ENCODE data around the gene CDK12.

The CDK12 gene

GRCh38 chr17:39576187-39576586, 114.9 kb downstream of the CDK12 start:
- no peaks in the 10 kb centered on the region for H3K27me3 ChIP-seq (replicated peaks; ENCODE audit: control insufficient read depth, insufficient read depth, low read length, poor library complexity, severe bottlenecking)
- no peaks in the 10 kb centered on the region for H3K36me3 ChIP-seq (ENCODE audit: control insufficient read depth, insufficient read depth, low read length)
- H3K4me3 ChIP-seq (ENCODE audit: insufficient read depth, low read depth, low read length, poor library complexity, severe bottlenecking) = no peak overlapping the region
- no peak for DNase-seq
- H3K27ac ChIP-seq (ENCODE audit: insufficient read depth, low read length, poor library complexity, severe bottlenecking) = no peak overlapping the region
- peaks cover 2% of the 10 kb centered on the region for H3K9me3 ChIP-seq (ENCODE audit: control insufficient read depth, low read length)
- H3K4me1 ChIP-seq (ENCODE audit: control insufficient read depth, insufficient read depth, low read length, poor library complexity, severe bottlenecking) = peaks cover 5% of the 10 kb centered on the region

- no peak overlapping the region for H3K27ac ChIP-seq (ENCODE audit: insufficient read depth, low read length, poor library complexity, severe bottlenecking)
- H3K9me3 ChIP-seq (ENCODE audit: control insufficient read depth, low read length) = no peaks in the 10 kb centered on the region
- no peaks in the 10 kb centered on the region for H3K36me3 ChIP-seq (ENCODE audit: control insufficient read depth, insufficient read depth, low read length)
- H3K4me1 ChIP-seq (ENCODE audit: control insufficient read depth, insufficient read depth, low read length, poor library complexity, severe bottlenecking) = no peaks in the 10 kb centered on the region
- no peaks in the 10 kb centered on the region for H3K27me3 ChIP-seq (replicated peaks; ENCODE audit: control insufficient read depth, insufficient read depth, low read length, poor library complexity, severe bottlenecking)
- no peak overlapping the region for H3K4me3 ChIP-seq (ENCODE audit: insufficient read depth, low read depth, low read length, poor library complexity, severe bottlenecking)
- no peak for DNase-seq
Observed at GRCh38 chr17:39578272-39578671, 117.0 kb downstream of the CDK12 start.

GRCh38 chr17:39579318-39580081, 118.2 kb downstream of the CDK12 start:
- H3K27ac ChIP-seq (ENCODE audit: insufficient read depth, low read length, poor library complexity, severe bottlenecking) = no peak overlapping the region
- DNase-seq = no peak
- H3K4me1 ChIP-seq (ENCODE audit: control insufficient read depth, insufficient read depth, low read length, poor library complexity, severe bottlenecking) = no peaks in the 10 kb centered on the region
- no peak overlapping the region for H3K4me3 ChIP-seq (ENCODE audit: insufficient read depth, low read depth, low read length, poor library complexity, severe bottlenecking)
- no peaks in the 10 kb centered on the region for H3K9me3 ChIP-seq (ENCODE audit: control insufficient read depth, low read length)
- H3K27me3 ChIP-seq (replicated peaks; ENCODE audit: control insufficient read depth, insufficient read depth, low read length, poor library complexity, severe bottlenecking) = no peaks in the 10 kb centered on the region
- no peaks in the 10 kb centered on the region for H3K36me3 ChIP-seq (ENCODE audit: control insufficient read depth, insufficient read depth, low read length)

- no peaks in the 10 kb centered on the region for H3K36me3 ChIP-seq (ENCODE audit: control insufficient read depth, insufficient read depth, low read length)
- H3K27me3 ChIP-seq (replicated peaks; ENCODE audit: control insufficient read depth, insufficient read depth, low read length, poor library complexity, severe bottlenecking) = no peaks in the 10 kb centered on the region
- H3K9me3 ChIP-seq (ENCODE audit: control insufficient read depth, low read length) = no peaks in the 10 kb centered on the region
- no peak for DNase-seq
- H3K4me1 ChIP-seq (ENCODE audit: control insufficient read depth, insufficient read depth, low read length, poor library complexity, severe bottlenecking) = no peaks in the 10 kb centered on the region
- H3K4me3 ChIP-seq (ENCODE audit: insufficient read depth, low read depth, low read length, poor library complexity, severe bottlenecking) = no peak overlapping the region
- H3K27ac ChIP-seq (ENCODE audit: insufficient read depth, low read length, poor library complexity, severe bottlenecking) = no peak overlapping the region
Observed at GRCh38 chr17:39580082-39580468, 118.8 kb downstream of the CDK12 start.

GRCh38 chr17:39581071-39581758, 119.9 kb downstream of the CDK12 start:
- Histone ChIP-seq H3K27ac (ENCODE audit: insufficient read depth, low read length, poor library complexity, severe bottlenecking) (no peak overlapping the region), H3K4me3 (ENCODE audit: insufficient read depth, low read depth, low read length, poor library complexity, severe bottlenecking) (no peak overlapping the region), H3K36me3 (ENCODE audit: control insufficient read depth, insufficient read depth, low read length) (no peaks in the 10 kb centered on the region), H3K4me1 (ENCODE audit: control insufficient read depth, insufficient read depth, low read length, poor library complexity, severe bottlenecking) (no peaks in the 10 kb centered on the region), H3K9me3 (ENCODE audit: control insufficient read depth, low read length) (no peaks in the 10 kb centered on the region), H3K27me3 (replicated peaks; ENCODE audit: control insufficient read depth, insufficient read depth, low read length, poor library complexity, severe bottlenecking) (no peaks in the 10 kb centered on the region)
- DNase-seq = no peak

- Histone ChIP-seq H3K4me1 (ENCODE audit: control insufficient read depth, insufficient read depth, low read length, poor library complexity, severe bottlenecking) (no peaks in the 10 kb centered on the region), H3K4me3 (ENCODE audit: insufficient read depth, low read depth, low read length, poor library complexity, severe bottlenecking) (no peak overlapping the region), H3K27me3 (replicated peaks; ENCODE audit: control insufficient read depth, insufficient read depth, low read length, poor library complexity, severe bottlenecking) (no peaks in the 10 kb centered on the region), H3K9me3 (ENCODE audit: control insufficient read depth, low read length) (no peaks in the 10 kb centered on the region), H3K27ac (ENCODE audit: insufficient read depth, low read length, poor library complexity, severe bottlenecking) (no peak overlapping the region), H3K36me3 (ENCODE audit: control insufficient read depth, insufficient read depth, low read length) (no peaks in the 10 kb centered on the region)
- no peak for DNase-seq
Observed at GRCh38 chr17:39581759-39582085, 120.4 kb downstream of the CDK12 start.

GRCh38 chr17:39582658-39583057, 121.4 kb downstream of the CDK12 start:
- no peaks in the 10 kb centered on the region for H3K9me3 ChIP-seq (ENCODE audit: control insufficient read depth, low read length)
- no peak overlapping the region for H3K4me3 ChIP-seq (ENCODE audit: insufficient read depth, low read depth, low read length, poor library complexity, severe bottlenecking)
- no peak for DNase-seq
- no peaks in the 10 kb centered on the region for H3K27me3 ChIP-seq (replicated peaks; ENCODE audit: control insufficient read depth, insufficient read depth, low read length, poor library complexity, severe bottlenecking)
- no peaks in the 10 kb centered on the region for H3K36me3 ChIP-seq (ENCODE audit: control insufficient read depth, insufficient read depth, low read length)
- H3K27ac ChIP-seq (ENCODE audit: insufficient read depth, low read length, poor library complexity, severe bottlenecking) = no peak overlapping the region
- no peaks in the 10 kb centered on the region for H3K4me1 ChIP-seq (ENCODE audit: control insufficient read depth, insufficient read depth, low read length, poor library complexity, severe bottlenecking)
